WI38 (cell line): Measurements from ENCODE around the gene ZNF335.

Experiments used
- H3K4me3 ChIP-seq: 2 replicates; pipeline ENCODE4 v1.5.1; 2011; ENCODE audit warnings: low read depth, mild to moderate bottlenecking, control low read depth, low read length
- CTCF ChIP-seq: IDR thresholded peaks from 2 replicates; pipeline ENCODE4 v1.5.1; 2012; ENCODE audit warnings: low read depth, mild to moderate bottlenecking, control low read depth, low read length

ZNF335 gene

GRCh38 chr20:45971675-45972499 is at the start of gene ZNF335:
Gene ZNF335 (minus strand): TSS chr20:45972203. CDS start chr20:45971410, 793 bp downstream.
- peak within 1 kb of the TSS; percentile 89 for H3K4me3 ChIP-seq

DNA sequence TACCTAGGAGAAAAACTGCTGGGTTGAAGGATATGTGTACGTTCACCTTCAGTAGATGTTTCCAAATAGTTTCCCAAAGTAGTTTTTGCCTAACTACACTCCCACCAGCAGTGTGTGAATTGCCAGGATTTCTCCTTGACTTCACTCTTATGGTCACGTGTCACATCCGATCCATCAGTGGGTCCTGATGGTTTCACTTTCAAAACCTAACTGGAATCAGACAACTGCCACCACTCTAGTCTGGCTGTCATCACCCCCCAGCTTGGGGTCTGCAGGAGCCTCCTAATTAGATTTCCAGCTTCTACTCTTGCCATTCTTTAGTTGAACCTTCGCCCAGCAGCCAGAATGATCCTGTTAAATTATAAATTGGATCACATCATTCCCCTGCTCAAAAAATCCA is 48.6 kb upstream of the ZNF335 start:
- H3K4me3 ChIP-seq, result no peak overlapping the region
- no peak for TF ChIP-seq CTCF

More at GRCh38 chr20:45971675-45972499, at the start of gene ZNF335:
- TF ChIP-seq CTCF, result no peak

GRCh38 chr20:46018611-46019010 is 46.6 kb upstream of the ZNF335 start:
- no peak for TF ChIP-seq CTCF
- H3K4me3 ChIP-seq, result no peak overlapping the region

DNA sequence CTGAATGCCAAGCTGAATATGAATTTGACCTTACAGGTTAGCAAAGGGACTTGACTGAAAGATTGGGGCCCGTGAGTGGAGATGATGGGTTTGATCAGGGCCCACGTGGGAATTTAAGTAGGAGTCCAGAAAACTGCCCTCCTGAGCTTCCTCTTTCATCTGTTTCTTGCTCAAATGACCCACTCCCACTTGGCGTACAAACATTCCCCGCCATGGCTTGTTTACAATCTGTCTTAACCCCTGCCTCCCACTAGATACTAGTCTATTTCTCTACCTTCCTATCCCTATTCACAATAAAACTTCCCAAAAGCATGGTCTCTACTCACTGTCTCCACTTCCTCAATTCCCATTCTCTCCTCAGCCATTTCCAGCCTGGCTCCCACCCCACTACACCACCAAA is 46.1 kb upstream of the ZNF335 start:
- TF ChIP-seq CTCF, result no peak
- no peak overlapping the region for H3K4me3 ChIP-seq

DNA sequence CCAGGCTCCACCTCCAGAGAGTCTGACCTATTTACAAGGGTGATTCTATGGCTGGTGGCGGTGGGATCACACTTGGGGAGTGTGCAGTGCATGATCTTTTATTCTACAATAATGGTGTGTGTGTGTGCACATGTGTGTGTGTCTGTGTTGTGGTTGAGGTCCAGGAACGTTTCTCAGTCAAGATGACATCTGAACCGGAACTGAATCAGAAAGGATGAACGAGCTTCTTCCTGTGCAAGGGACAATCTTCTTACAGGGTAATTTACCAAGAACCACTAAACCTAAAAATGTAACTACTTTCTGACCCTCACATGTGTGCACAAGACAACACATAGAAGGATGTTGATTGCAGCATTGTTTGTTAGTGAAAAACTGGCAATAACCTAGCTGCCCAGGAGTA is 45.3 kb upstream of the ZNF335 start:
- no peak for TF ChIP-seq CTCF
- no peak overlapping the region for H3K4me3 ChIP-seq

DNA sequence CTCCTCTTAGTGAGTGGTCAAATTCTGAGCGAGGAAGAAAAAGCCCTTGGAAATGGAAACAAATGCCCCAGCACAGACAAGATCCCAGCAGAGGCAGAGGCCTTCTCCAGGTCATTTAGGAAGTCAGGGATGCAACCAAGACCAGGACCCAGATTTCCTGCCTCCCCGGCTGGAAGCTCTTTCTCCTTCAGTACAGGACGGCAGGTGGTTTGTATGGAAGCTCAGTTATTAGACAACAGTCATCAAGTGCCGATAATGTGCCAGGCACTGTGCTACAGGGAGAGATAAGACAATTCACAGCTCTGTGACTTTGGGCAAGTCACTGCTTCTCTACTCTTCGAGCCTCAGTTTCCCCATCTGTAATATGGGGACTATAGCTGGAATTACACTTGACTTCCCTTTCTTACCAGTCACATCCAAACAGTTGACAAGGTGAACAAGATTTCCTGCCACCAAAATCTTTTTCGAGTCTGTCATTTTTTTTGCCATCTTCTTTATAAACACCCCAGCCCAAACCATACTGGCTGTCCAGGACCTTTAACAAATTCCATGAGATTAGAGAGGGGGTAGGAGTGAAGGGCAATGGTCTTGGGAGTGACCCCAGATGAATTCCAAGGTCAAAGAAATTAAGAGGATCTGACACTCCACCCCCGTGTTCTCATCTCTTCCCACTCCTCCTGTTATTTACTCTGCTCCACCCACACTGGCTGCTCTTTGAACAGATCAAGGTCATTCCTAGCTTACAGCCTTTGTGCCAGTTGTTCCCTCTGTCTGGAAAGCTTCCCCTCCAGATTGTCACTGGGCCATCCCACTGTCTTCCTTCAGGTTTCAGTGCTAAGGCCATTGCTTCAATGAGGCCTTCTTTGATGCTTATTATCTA is 42.8 kb upstream of the ZNF335 start:
- no peak overlapping the region for H3K4me3 ChIP-seq
- no peak for TF ChIP-seq CTCF
